Fibroblast of skin of right biceps (primary cell): ENCODE measurements around the gene ZCCHC14.
"Not testable (repeated sequence)": the region's sequence is repeated elsewhere in the genome, so short reads cannot be mapped to it uniquely, and the experiment has no call there.

Experiments used
- DNase-seq: peaks from one replicate; pipeline ENCODE4 v3.0.0-alpha.2; 2013

The ZCCHC14 gene

GRCh38 chr16:87374313-87374712, 118.5 kb downstream of the ZCCHC14 start:
- DNase-seq = no peak

GRCh38 chr16:87372305-87372704, 120.5 kb downstream of the ZCCHC14 start:
- DNase-seq = no peak

GRCh38 chr16:87371261-87371866, 121.5 kb downstream of the ZCCHC14 start:
- DNase-seq = no peak

GRCh38 chr16:87369796-87370719, 122.8 kb downstream of the ZCCHC14 start:
- no peak for DNase-seq

GRCh38 chr16:87369117-87369765, 123.6 kb downstream of the ZCCHC14 start:
- no peak for DNase-seq

- DNase-seq = no peak
Observed at GRCh38 chr16:87368029-87368770, 124.6 kb downstream of the ZCCHC14 start.

GRCh38 chr16:87367529-87367928, 125.3 kb downstream of the ZCCHC14 start:
- DNase-seq = no peak

- no peak for DNase-seq
Observed at GRCh38 chr16:87366930-87367329, 125.9 kb downstream of the ZCCHC14 start.

GRCh38 chr16:87366288-87366687, 126.5 kb downstream of the ZCCHC14 start:
- no peak for DNase-seq

- DNase-seq = no peak
Observed at GRCh38 chr16:87365021-87365713, 127.7 kb downstream of the ZCCHC14 start.

GRCh38 chr16:87363771-87364455, 128.9 kb downstream of the ZCCHC14 start:
- no peak for DNase-seq

- DNase-seq = not testable (repeated sequence)
Observed at GRCh38 chr16:87362828-87363559, 129.8 kb downstream of the ZCCHC14 start.

- no peak for DNase-seq
Observed at GRCh38 chr16:87361916-87362619, 130.8 kb downstream of the ZCCHC14 start.

GRCh38 chr16:87360862-87361610, 131.8 kb downstream of the ZCCHC14 start:
- DNase-seq = no peak

GRCh38 chr16:87359121-87359520, 133.7 kb downstream of the ZCCHC14 start:
- DNase-seq = no peak

GRCh38 chr16:87358696-87359095, 134.1 kb downstream of the ZCCHC14 start:
- DNase-seq = no peak

- DNase-seq = no peak
Observed at GRCh38 chr16:87358250-87358649, 134.6 kb downstream of the ZCCHC14 start.

GRCh38 chr16:87356491-87356853, 136.4 kb downstream of the ZCCHC14 start:
- no peak for DNase-seq
